Measurements from ENCODE around the gene ZFAND3.

The ZFAND3 gene

DNA sequence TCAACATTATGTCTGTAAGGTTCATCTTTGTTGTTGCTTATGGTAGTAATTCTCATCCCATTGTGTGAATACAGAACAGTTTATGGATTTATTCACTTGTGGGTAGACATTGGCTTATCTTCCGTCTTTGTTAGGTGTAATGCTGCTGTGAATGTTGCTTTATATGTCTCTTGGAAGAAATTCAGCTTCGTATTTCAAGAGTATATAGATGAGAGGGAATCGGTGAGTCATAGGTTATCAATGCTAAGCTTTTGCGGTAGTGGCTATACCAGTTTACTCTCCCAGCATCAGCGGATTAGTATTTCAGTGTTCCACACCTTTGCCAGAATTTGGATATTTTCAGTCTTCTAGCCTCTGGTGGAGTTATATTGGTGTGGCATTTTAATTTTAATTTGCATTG lies 77.8 kb downstream of the ZFAND3 start:
- no peak for DNase-seq (ENCODE audit: low read depth)

DNA sequence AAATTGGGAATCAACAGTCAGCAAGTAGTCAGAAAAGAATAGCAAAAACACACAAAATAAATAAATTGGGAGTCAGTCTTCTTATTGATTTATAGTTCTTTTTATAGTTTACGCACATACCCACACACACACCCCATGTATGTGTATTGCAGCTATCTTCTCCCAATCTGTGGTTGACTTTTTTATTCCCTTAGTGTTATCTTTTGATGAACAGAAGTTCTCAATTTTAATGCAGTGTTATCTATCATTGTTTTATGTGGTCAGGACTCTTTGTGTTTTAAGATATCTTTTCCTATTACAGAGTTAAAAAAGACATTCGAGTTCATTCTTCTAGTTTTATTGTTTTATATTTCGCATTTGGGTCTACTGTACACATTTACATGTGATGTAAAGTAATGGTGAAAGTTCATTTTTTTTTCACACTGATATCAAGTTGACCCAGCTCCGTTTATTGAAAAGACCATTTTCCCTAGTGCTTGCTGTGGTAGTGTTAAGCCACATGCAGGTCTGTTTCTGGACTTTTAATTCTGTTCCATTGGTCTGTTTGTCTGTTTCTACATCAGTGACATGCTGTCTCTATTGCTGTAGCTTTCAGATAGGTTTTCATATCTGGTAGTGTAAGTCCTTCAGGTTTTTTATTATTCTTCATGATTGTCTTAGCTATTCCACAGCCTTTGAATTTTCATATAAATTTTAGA lies 78.4 kb downstream of the ZFAND3 start:
- DNase-seq (ENCODE audit: low read depth): no peak

DNA sequence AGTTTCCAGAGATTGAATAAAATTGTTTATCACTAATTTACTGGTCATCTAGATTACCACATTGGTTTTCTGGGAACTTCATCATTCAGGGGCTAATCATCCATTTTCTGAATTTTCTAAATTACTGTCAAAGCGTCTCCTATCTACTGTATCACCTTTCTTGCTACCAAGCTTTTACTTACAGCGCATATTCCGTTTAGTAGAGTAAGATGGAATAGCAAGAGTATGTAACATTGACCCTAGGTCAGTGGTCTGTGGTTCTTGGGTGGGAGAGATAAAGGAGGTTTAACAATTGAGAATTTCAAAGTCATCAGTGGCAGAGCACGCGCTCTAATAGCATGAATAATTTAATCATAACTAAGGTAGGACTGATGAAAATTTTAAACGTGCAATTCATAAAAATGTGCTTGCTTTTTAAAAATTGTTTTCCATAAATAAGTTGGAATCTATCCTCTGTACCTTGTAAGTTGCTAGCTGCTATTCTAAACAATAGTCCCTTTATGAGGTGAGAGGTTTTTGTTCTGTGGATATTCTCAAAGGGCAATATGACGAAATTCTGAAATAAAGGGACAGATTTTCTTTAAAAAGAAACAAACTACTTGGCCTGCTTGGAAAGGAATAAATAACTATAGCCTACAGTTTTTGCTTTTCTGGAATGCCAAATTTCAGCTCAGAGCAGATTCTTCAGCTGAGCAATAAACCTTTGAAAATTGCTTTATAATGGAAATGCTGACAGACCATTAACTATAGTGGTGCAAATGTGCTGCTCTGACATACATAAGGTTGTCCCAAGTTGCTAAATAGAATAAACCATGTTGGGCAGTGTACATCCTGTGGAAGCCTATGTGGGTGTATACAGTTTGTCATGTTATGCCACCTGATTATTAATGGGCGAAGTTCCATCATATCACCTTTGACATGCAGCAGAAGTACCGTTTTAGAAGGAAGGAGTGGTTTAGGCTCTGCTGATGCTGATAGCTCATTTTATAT lies 84.1 kb downstream of the ZFAND3 start:
- no peak for DNase-seq (ENCODE audit: low read depth)

DNA sequence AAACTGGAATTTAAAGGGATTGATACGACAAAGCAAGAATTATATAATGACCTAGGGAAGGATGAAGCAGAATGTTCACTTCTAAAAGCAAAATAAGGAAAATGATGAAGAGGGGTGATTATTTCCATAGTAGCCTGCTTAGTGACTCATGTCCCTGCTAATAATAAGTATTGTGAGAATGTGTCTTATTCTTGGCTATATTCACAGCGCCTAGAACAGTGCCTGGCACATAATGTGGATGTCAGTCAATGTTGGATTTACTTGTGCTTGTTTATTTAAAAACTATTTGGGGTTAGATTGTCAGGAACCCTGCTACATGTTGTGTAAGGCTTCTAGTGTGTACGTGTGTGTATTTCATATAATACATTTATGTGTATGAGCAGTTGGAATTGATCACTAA lies 85.1 kb downstream of the ZFAND3 start:
- DNase-seq (ENCODE audit: low read depth): no peak

DNA sequence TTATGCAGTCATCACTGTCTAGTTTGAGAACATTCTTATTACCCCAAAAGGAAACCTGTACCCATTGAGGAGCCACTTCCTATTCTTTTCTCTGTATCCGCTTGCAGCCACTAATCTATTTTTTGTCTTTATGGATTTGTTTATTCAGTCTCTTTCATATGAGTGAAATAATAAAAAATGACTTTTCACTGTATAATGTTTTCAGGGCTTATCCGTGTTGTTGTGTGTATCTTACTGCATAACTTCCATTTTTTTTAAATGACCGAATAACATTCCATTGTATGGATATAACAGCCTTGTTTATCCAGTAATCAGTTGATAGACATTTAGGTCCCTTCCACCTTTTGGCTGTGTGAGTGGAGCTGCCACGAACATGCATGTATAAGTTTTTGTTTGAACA lies 86.6 kb downstream of the ZFAND3 start:
- no peak for DNase-seq (ENCODE audit: low read depth)

DNA sequence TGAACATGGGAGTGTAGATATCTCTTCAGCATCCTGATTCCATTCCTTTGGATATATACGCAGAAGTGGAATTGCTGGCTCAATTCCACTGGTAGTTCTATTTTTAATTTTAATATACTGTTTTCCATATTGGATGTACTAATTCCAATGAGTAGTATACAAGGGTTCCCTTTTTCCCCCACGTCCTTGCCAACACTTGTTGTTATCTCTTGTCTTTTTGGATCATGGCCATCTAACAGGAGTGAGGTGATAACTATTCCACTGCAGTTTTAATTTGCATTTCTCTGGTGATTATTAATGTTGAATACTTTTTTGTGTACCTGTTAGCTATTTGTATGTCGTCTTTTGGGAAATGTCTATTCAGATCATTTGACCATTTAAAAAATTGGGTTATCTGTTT lies 91.5 kb downstream of the ZFAND3 start:
- DNase-seq (ENCODE audit: low read depth): no peak

DNA sequence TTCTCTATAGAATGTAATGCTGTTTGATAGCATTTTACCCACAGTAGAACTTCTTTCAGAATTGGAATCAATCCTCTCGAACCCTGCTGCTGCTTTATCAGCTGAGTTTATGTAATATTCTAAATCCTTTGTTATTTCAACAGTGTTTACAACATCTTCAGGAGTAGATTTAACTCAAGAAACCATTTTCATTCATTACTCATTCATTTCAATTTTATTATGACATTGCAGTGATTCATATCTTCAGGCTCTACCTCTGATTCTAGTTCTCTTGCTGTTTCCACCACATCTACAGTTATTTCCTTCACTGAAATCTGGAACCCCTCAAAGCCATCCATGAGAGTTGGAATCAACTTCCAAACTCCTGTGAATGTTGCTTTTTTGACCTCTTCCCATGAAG lies 93.7 kb downstream of the ZFAND3 start:
- DNase-seq (ENCODE audit: low read depth): no peak

DNA sequence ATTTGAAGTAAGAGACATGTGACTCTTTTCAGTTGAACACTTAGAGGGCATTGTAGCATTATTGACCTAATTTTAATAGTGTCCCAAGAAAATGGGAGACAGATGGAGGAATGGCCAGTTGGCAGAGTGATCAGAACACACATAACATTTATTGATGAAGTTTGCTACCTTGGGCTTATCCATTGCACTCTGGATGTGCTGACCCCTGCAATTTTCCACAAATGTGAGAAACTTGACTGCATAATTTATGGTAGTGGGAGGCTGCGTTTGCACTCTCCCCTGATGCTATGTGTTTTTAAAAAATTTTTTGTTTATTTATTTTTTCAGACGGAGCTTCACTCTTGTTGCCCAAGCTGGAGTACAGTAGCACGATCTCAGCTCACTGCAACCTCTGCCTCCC lies 95.9 kb downstream of the ZFAND3 start:
- no peak for DNase-seq (ENCODE audit: low read depth)

DNA sequence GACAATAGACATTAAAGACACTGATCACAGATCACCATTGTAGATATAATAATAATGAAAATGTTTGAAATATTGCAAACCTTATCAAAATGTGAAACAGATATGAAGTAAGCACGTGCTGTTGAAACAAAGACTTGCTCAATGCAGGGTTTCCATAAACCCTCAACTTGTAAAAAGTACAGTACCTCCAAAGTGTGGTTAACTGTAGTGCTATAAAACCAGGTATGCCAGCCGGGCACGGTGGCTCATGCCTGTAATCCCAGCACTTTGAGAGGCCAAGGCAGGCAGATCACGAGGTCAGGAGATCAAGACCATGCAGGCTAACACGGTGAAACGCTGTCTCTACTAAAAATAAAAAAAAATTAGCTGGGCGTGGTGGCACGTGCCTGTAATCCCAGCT lies 96.6 kb downstream of the ZFAND3 start:
- DNase-seq (ENCODE audit: low read depth): no peak

DNA sequence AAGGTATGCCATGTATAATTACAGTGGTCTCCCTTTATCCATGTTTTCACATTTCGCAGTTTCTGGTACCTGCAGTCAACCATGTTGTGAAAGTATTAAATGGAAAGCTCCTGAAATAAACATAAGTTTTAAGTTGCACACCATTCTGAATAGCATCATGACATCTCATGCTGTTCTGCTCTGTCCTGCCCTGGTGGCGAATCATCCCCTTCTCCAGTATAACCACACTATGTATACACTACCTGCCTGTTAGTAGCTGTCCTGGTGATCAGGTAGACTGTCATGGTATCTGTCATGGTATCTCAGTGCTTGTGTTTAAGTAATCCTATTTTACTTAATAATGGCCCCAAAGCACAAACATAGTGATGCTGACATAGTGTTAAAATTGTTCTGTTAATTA lies 97.1 kb downstream of the ZFAND3 start:
- no peak for DNase-seq (ENCODE audit: low read depth)

DNA sequence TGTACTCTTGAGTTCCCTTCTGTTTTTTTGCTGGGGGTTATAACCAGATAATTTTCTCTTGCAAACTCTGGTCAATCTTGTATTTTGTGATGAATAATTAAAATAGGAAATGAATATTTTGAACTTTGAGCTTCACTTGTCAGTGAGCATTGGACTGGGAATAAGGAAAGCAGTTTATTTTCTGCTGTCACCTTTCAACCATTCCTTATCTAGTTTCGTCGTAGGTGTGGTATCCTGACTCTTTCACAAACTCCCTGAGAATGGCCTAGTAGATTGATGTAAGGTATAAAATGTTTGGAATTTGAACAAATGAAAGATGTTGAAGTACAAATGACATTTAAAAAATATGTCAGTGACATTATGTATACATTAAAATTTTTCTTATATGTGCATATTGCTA lies 98.0 kb downstream of the ZFAND3 start:
- no peak for DNase-seq (ENCODE audit: low read depth)

DNA sequence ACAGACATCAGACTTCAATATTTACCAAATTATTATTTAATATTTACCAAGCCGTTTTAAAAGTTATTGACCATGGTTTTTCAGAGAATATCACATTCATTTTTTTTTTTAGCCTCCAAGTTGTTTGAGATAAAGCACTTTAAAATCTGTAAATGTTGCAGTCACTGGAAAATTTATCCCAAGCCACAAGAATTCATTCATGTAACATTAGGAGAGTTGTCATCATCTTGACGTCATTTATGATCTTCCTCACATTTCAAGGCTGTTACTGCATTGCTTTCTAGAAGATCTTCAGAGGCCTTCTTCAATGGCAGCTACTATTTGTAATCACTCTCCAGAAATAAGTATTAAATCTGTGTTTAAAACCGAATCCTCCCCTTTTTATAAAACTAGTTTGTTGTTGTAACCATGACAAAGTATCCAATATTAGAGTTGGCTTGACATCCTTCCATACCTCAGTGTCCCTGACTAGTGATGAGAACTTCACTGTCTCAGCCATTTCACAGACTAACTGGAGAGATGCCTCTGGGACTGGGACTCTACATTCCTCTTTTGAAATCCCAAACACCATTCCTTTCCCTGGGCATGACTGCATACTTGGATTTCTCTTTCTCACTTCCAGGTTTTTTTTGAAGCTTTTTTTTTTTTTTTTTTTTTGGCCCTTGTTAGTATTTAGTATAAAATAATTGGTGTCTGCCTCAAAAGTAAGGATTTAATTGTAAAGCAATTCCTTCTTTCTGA lies 100.1 kb downstream of the ZFAND3 start:
- no peak for DNase-seq (ENCODE audit: low read depth)

DNA sequence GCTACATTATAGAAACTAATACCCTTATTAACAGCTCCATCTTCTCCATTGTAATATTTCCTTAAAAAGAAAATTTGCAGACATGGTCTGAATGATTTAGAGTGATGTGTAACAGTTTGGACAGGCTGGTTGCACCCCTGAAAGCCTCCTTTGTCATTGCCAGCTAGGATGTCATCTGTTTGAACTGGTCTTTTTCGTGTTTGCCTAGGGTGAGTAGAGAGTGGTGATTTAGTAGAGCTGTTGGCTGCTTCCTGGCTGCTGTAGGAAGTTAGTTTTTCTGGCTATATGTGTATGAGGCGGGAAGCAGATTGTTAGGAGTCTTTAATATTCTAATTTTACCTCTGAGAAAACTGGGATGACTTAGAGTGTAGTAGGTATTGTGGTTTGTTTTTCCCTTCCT lies 101.1 kb downstream of the ZFAND3 start:
- DNase-seq (ENCODE audit: low read depth): no peak

DNA sequence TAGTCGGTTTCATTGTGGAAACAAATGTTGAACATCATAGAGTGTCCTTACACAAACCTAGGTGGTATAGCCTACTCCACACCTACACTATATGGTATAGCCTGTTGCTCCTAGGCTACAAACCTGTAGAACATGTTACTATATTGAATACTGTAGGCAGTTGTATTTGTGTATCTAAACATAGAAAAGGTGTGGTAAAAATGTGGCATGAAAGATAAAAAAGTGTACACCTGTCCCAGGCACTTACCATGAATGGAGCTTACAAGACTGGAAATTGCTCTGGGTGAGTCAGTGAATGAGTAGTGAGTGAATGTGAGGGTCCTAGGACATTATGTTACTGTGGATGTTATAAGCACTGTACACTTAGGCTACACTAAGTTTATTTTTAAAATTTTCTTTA lies 103.0 kb downstream of the ZFAND3 start:
- DNase-seq (ENCODE audit: low read depth): no peak

DNA sequence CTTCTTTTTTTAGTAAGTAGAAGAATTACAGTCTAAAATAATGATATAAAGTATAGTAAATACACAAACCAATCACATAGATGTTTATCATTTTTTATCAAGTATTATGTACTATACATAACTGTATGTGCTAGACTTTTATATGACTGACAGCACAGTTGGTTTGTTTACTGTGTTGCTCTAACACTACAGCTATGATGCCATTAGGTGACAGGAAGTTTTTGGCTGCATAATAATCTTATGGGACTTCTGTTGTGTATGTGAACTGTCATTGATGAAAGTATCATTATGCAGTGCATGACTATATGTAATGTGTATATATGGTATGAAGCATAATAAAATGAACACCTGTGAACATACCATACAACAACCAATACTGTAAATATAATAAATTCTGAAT lies 104.0 kb downstream of the ZFAND3 start:
- no peak for DNase-seq (ENCODE audit: low read depth)

DNA sequence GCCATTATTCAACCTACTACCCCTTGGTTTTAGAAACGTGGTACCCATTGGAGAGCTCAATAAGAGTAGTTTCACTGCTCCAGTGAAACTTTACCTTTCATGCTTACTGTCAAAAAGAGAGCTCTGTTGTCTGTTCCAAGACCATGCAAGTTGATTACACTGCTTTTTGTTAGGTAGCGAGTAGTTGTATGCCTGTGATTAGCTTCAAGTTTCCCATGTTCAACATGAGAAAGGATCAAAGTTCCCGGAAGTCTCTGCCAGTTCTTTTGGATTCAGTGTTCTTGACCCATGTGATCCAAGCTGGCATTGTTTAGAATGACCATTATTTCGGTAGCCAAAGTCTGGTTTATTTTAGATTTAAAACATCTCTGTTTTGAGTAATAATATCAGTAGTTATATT lies 107.1 kb downstream of the ZFAND3 start:
- no peak for DNase-seq (ENCODE audit: low read depth)

DNA sequence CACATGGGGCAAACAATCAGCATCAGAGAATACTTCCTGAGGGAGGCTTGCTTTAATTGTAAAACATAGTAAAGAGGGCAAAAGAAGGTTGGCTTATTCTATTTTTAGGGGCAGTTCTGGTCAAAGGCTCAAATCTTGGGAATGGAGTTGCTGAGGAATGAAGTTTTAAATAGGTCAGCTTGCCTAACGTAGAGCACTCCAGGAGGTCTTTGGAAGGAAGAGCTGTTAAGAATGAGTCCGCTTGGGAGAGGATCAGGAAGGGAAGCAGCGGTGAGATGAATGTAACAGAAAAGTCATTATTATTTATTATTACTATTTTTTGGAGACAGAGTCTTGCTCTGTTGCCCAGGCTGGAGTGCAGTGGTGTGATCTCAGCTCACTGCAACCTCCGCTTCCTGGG lies 108.7 kb downstream of the ZFAND3 start:
- DNase-seq (ENCODE audit: low read depth): no peak

DNA sequence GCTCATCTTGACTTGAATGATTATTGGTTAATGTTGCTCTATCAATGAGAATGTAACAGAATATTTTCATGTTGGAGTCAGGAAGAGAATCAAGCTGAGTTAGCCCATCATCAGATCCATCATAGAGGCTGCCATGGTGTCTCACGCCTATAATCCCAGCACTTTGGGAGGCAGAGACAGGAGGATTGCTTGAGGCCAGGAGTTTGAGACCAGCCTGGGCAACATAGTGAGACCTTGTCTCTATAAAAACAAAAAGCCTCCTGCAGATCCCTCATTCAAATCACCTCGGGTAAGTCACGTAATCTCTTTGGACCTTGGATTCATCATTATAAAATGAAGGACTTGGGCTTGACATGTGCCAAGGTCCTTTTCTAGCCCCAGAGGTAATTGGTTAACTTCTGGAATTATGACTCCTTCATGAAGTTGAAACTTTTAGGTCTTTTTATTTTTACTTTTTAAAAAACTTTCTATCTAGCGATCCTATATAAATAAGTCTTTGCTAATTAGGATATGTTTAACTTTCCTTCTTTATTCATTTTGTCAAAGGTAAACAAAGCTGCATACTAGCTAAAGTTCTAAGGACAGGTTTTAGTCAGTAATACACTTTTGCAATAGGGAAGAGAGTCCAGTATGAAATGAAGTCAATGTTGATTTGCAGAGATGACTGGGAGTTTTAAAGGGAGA lies 110.9 kb downstream of the ZFAND3 start:
- no peak for DNase-seq (ENCODE audit: low read depth)

DNA sequence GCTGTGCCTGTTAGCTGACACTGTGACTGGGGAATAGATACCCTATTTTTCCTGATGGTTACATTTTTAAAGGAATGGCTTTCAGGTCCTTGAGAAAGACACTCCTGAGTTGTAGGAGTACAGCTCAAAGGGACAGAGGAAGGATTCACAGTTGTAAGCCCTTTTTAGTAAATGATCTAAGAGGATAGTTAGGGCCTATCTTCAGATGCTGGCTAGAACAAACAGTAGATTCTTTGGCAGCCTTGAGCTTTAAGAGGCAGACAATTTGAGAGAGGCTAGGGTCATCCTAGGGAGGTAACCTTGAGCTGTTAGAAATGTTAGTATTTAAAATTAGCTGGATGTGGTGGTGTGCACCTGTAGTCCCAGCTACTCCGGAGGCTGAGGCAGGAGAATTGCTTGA lies 111.5 kb downstream of the ZFAND3 start:
- DNase-seq (ENCODE audit: low read depth): no peak

DNA sequence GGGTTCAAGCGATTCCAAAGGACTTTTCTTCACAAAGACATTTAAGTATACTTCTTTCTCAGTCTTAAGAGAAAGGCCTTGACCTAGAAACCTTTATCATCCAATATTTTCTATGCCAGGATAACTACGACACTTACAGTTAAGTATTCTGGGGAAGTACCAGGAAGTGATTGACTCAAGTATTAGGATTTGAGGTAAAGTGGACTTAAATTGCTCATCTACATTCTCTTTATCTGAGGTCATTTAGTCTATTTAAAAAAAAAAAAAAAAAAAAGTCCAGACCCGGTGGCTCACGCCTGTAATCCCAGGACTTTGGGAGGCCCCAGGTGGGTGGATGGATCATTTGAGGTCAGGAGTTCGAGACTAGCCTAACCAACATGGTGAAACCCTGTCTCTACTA lies 114.7 kb downstream of the ZFAND3 start:
- no peak for DNase-seq (ENCODE audit: low read depth)

DNA sequence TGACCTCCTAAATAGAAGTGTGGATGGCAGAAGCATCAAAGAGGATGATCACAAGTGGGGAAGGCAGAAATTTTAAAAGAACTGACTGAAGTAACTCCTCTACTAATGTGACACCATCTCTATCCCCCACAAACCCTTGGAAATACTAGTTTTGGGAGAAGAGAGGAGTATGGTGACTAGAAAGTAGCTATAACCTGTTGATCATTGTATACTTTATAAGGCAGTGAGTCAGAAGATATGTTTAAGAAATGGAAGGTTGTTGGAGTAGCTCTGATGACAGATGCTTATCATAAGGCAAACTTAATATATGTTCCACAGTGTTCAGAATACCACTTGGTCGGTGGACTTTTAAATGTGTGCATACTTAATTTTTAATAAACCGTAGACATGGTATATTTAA lies 116.6 kb downstream of the ZFAND3 start:
- no peak for DNase-seq (ENCODE audit: low read depth)

DNA sequence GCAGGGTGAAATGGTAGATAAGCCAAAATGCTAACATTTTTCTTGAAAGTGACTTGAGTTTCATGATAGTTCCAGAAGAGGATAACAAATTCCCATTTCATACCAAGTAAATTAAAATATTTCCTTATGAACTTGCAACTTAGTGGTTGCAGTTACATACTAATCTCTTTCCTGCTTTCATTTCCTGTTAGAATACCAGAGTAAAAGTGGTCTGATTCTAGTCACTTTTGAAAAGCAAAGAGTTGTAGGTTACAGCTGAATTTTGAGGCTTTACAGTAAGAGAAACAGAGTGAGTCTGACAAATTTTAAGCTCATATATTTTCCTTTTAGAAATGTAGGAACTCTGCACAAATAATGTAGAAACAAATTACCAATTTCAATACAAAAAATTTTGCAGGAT lies 117.4 kb downstream of the ZFAND3 start:
- DNase-seq (ENCODE audit: low read depth): no peak

All from activated T-cell treated with anti-CD3 and anti-CD28 coated beads for 24 hours (primary cell).